CD8-positive, alpha-beta memory T cell (primary cell): ENCODE data around the gene OR10G2. TPM values are rescaled to one million over a fixed set of nuclear protein-coding genes. Genes with fewer than 3 reads are reported as not detected.
"Not testable (repeated sequence)": the region's sequence is repeated elsewhere in the genome, so short reads cannot be mapped to it uniquely, and the experiment has no call there.

Experiments
- CTCF ChIA-PET: fragments of 350-600 bp; sonication (Branson Sonifier 250); formaldehyde crosslinking; loops from one replicate; lab custom pipeline; 2021; ENCODE audit warnings: antibody characterized with exemption; lab: Charles Lee
- POLR2A ChIA-PET: fragments of 350-600 bp; sonication (Branson Sonifier 250); formaldehyde crosslinking; loops from one replicate; lab custom pipeline; 2021; ENCODE audit warnings: antibody characterized with exemption; lab: Charles Lee
- DNase-seq, 5 donors: peaks; one replicate each; pipeline versions ENCODE4 v3.0.0 to v3.0.0-alpha.2; 2020 to 2022; ENCODE audit warnings: mixed read lengths in 1 of 5
- H3K27ac ChIP-seq: one replicate; pipeline ENCODE4 v1.7.0; 2013; ENCODE audit warnings: low read depth, mild to moderate bottlenecking, low read length, moderate library complexity
- H3K27me3 ChIP-seq: 2 replicates; pipeline ENCODE4 v1.7.0; 2013; ENCODE audit warnings: low read length, mild to moderate bottlenecking; ENCODE audit not compliant: insufficient read depth, poor library complexity, severe bottlenecking
- H3K36me3 ChIP-seq: 2 replicates; pipeline ENCODE4 v1.7.0; 2013; ENCODE audit warnings: mild to moderate bottlenecking, low read length, moderate library complexity; ENCODE audit not compliant: insufficient read depth
- H3K4me1 ChIP-seq: 2 replicates; pipeline ENCODE4 v1.7.0; 2013; ENCODE audit warnings: mild to moderate bottlenecking, low read length, moderate library complexity; ENCODE audit not compliant: insufficient read depth
- H3K4me3 ChIP-seq: 2 replicates; pipeline ENCODE4 v1.7.0; 2013; ENCODE audit warnings: mild to moderate bottlenecking, low read length
- H3K9me3 ChIP-seq: 2 replicates; pipeline ENCODE4 v1.7.0; 2013; ENCODE audit warnings: mild to moderate bottlenecking, low read length
- H3K27ac Mint-ChIP-seq, 8 donors: one replicate each; pipeline ENCODE4 v1.8.0; 2020 to 2021; ENCODE audit warnings: mixed read lengths in 8 of 8, mild to moderate bottlenecking in 6 of 8, inconsistent platforms in 3 of 8, moderate library complexity in 3 of 8
- H3K27me3 Mint-ChIP-seq, 2 donors: one replicate each; pipeline ENCODE4 v1.8.0; 2020 to 2021; ENCODE audit warnings: mixed read lengths in 2 of 2, mild to moderate bottlenecking in 1 of 2, moderate library complexity in 1 of 2
- H3K36me3 Mint-ChIP-seq, 3 donors: one replicate each; pipeline ENCODE4 v1.8.0; 2020 to 2021; ENCODE audit warnings: mixed read lengths in 3 of 3, inconsistent platforms in 1 of 3, mild to moderate bottlenecking in 1 of 3
- H3K4me1 Mint-ChIP-seq, 3 donors: one replicate each; pipeline ENCODE4 v1.8.0; 2020 to 2021; ENCODE audit warnings: mixed read lengths in 3 of 3, inconsistent platforms in 1 of 3, mild to moderate bottlenecking in 1 of 3
- H3K4me3 Mint-ChIP-seq, 7 donors: one replicate each; pipeline ENCODE4 v1.8.0; 2020 to 2021; ENCODE audit warnings: mixed read lengths in 7 of 7, mild to moderate bottlenecking in 6 of 7, moderate library complexity in 4 of 7, inconsistent platforms in 2 of 7
- H3K9me3 Mint-ChIP-seq, 5 donors: one replicate each; pipeline ENCODE4 v1.8.0; 2020 to 2022; ENCODE audit warnings: mixed read lengths in 5 of 5, mild to moderate bottlenecking in 3 of 5, moderate library complexity in 2 of 5, inconsistent platforms in 1 of 5
- polyA plus RNA-seq: library from polyadenylated mRNA; unstranded; fragments of 300-500 nt; fragmentation: Illumina TruSeq; gene quantifications from one replicate; pipeline ENCODE4 v1.2.3, GENCODE V29; 2021
- total RNA-seq, 2 experiments: library from RNA; stranded (reverse); gene quantifications; one replicate each; pipeline ENCODE4 v1.2.3, GENCODE V29; 2021

The OR10G2 gene
- total and polyA plus RNA-seq, 3 experiments from 2014 or later, result 0.20 TPM; not detected in 2

- H3K4me1 Mint-ChIP-seq, H3K4me1 ChIP-seq, H3K4me3 ChIP-seq, H3K9me3 Mint-ChIP-seq, H3K36me3 ChIP-seq, H3K4me3 Mint-ChIP-seq, H3K27me3 ChIP-seq, H3K27ac Mint-ChIP-seq, DNase-seq, H3K27ac ChIP-seq, POLR2A ChIA-PET, H3K9me3 ChIP-seq: not testable (repeated sequence)
- Mint-ChIP-seq H3K27me3 (peaks cover 6 to 25% of the 10 kb centered on the region in 2 donors), H3K36me3 (peaks cover 0 to 10% (median 4%) of the 10 kb centered on the region in 3 donors)
- CTCF ChIA-PET, result interaction anchor here (0.9 kb wide), 1 partner anchor 80 kb away, joined by 3 read pairs; no protein-coding TSS in a partner anchor
These were observed 4.2 kb downstream of the OR10G2 start for GRCh38 chr14:21630503-21630902.

- Histone ChIP-seq H3K9me3 (no peaks in the 10 kb centered on the region), H3K4me3 (no peak overlapping the region), H3K36me3 (no peaks in the 10 kb centered on the region), H3K27ac (no peak overlapping the region), H3K4me1 (no peaks in the 10 kb centered on the region), H3K27me3 (no peaks in the 10 kb centered on the region)
- CTCF ChIA-PET, result no interaction called here
- Mint-ChIP-seq H3K27ac (no peak overlapping the region), H3K4me1 (no peaks in the 10 kb centered on the region), H3K27me3 (peaks cover 7 to 28% of the 10 kb centered on the region in 2 donors), H3K36me3 (peaks cover 0 to 10% (median 4%) of the 10 kb centered on the region in 3 donors), H3K4me3 (no peak overlapping the region), H3K9me3 (peaks cover 0 to 3% (median 0%) of the 10 kb centered on the region in 5 donors)
- DNase-seq, result no peak
- POLR2A ChIA-PET, result no interaction called here
These were observed 8.1 kb downstream of the OR10G2 start for GRCh38 chr14:21626491-21627230.

- Histone ChIP-seq H3K4me1 (no peaks in the 10 kb centered on the region), H3K9me3 (no peaks in the 10 kb centered on the region), H3K4me3 (no peak overlapping the region), H3K36me3 (no peaks in the 10 kb centered on the region), H3K27ac (no peak overlapping the region), H3K27me3 (peaks cover 4% of the 10 kb centered on the region)
- peaks cover 19 to 54% of the 10 kb centered on the region in 2 donors for H3K27me3 Mint-ChIP-seq
- DNase-seq, result no peak
- no peak overlapping the region for H3K27ac Mint-ChIP-seq
- no peaks in the 10 kb centered on the region for H3K36me3 Mint-ChIP-seq
- ChIA-PET POLR2A (no interaction called here), CTCF (interaction anchor here (0.6 kb wide), 1 partner anchor 8 kb away, joined by 3 read pairs; no protein-coding TSS in a partner anchor)
- peak overlapping the region in 1 of 7 donors; percentile 26 for H3K4me3 Mint-ChIP-seq
- H3K4me1 Mint-ChIP-seq, result peaks cover 0 to 6% (median 0%) of the 10 kb centered on the region in 3 donors
- no peaks in the 10 kb centered on the region for H3K9me3 Mint-ChIP-seq
These were observed 17.1 kb downstream of the OR10G2 start for GRCh38 chr14:21617614-21618013.

- POLR2A ChIA-PET, result no interaction called here
- H3K36me3 Mint-ChIP-seq, result no peaks in the 10 kb centered on the region
- CTCF ChIA-PET, result no interaction called here
These were observed 20.5 kb downstream of the OR10G2 start for GRCh38 chr14:21614240-21614639.

GRCh38 chr14:21612324-21612723, 22.4 kb downstream of the OR10G2 start:
- H3K27me3 Mint-ChIP-seq, result peaks cover 7 to 36% of the 10 kb centered on the region in 2 donors

More at GRCh38 chr14:21614240-21614639, 20.5 kb downstream of the OR10G2 start:
- peaks cover 8 to 46% of the 10 kb centered on the region in 2 donors for H3K27me3 Mint-ChIP-seq
- no peaks in the 10 kb centered on the region for H3K4me1 ChIP-seq
- no peak overlapping the region for H3K27ac ChIP-seq
- peaks cover 4% of the 10 kb centered on the region for H3K27me3 ChIP-seq
- peaks cover 0 to 6% (median 0%) of the 10 kb centered on the region in 3 donors for H3K4me1 Mint-ChIP-seq
- H3K4me3 ChIP-seq, result no peak overlapping the region
- H3K4me3 Mint-ChIP-seq, result no peak overlapping the region
- DNase-seq, result no peak
- H3K9me3 Mint-ChIP-seq, result no peaks in the 10 kb centered on the region
- H3K9me3 ChIP-seq, result no peaks in the 10 kb centered on the region
- no peak overlapping the region for H3K27ac Mint-ChIP-seq
- no peaks in the 10 kb centered on the region for H3K36me3 ChIP-seq

GRCh38 chr14:21602181-21602580, 32.6 kb downstream of the OR10G2 start:
- H3K9me3 Mint-ChIP-seq, H3K27ac Mint-ChIP-seq, POLR2A ChIA-PET, H3K27ac ChIP-seq, H3K4me1 ChIP-seq, H3K36me3 Mint-ChIP-seq, DNase-seq, H3K4me3 ChIP-seq, H3K4me1 Mint-ChIP-seq, H3K27me3 ChIP-seq, H3K36me3 ChIP-seq, CTCF ChIA-PET, H3K9me3 ChIP-seq, H3K4me3 Mint-ChIP-seq: not testable (repeated sequence)
- peaks cover 0 to 13% of the 10 kb centered on the region in 2 donors for H3K27me3 Mint-ChIP-seq

More at GRCh38 chr14:21612324-21612723, 22.4 kb downstream of the OR10G2 start:
- no peak for DNase-seq
- Histone ChIP-seq H3K4me3 (no peak overlapping the region), H3K27ac (no peak overlapping the region), H3K27me3 (peaks cover 4% of the 10 kb centered on the region), H3K4me1 (no peaks in the 10 kb centered on the region), H3K36me3 (no peaks in the 10 kb centered on the region), H3K9me3 (no peaks in the 10 kb centered on the region)
- CTCF ChIA-PET, result no interaction called here
- Mint-ChIP-seq H3K4me1 (no peaks in the 10 kb centered on the region), H3K9me3 (no peaks in the 10 kb centered on the region), H3K36me3 (no peaks in the 10 kb centered on the region), H3K4me3 (no peak overlapping the region), H3K27ac (peak overlapping the region in 1 of 8 donors; percentile 69)
- POLR2A ChIA-PET, result no interaction called here

- Mint-ChIP-seq H3K4me1 (no peaks in the 10 kb centered on the region), H3K4me3 (no peak overlapping the region), H3K9me3 (peaks cover 14 to 22% (median 21%) of the 10 kb centered on the region in 5 donors), H3K27ac (no peak overlapping the region), H3K36me3 (peaks cover 2 to 19% (median 3%) of the 10 kb centered on the region in 3 donors), H3K27me3 (peaks cover 29 to 44% of the 10 kb centered on the region in 2 donors)
- Histone ChIP-seq H3K36me3 (no peaks in the 10 kb centered on the region), H3K4me3 (no peak overlapping the region), H3K27me3 (no peaks in the 10 kb centered on the region), H3K4me1 (no peaks in the 10 kb centered on the region), H3K9me3 (peaks cover 7% of the 10 kb centered on the region), H3K27ac (no peak overlapping the region)
- CTCF ChIA-PET, result no interaction called here
- no peak for DNase-seq
- POLR2A ChIA-PET, result no interaction called here
These were observed 45.4 kb downstream of the OR10G2 start for GRCh38 chr14:21589317-21589716.
